ENCODE measurements around the gene MAP3K13.
A peak's percentile ranks its signal among the peaks of the same experiment; 100 is the strongest.

Gene MAP3K13

DNA sequence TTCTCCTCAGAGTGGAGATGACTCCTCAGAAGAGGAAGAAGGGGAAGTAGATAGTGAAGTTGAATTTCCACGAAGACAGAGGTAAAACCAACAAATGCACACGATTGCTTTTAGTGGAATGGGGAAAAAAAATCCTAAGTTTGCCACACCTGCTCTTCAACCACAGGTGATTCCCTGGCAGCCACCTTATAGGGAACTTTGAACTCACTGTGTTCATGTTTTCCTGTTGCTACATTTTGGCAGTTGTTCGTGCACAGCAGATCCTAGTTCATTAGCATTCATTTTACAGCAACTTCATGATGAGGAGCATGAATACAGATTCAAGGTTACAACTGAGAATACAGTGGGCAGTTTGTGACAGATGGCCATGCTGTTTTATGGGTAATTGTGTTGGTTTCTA is 114.4 kb downstream of the MAP3K13 start:
- intact Hi-C loops (cut with DNase I), result no loop called here
- DNase-seq, result no peak

DNA sequence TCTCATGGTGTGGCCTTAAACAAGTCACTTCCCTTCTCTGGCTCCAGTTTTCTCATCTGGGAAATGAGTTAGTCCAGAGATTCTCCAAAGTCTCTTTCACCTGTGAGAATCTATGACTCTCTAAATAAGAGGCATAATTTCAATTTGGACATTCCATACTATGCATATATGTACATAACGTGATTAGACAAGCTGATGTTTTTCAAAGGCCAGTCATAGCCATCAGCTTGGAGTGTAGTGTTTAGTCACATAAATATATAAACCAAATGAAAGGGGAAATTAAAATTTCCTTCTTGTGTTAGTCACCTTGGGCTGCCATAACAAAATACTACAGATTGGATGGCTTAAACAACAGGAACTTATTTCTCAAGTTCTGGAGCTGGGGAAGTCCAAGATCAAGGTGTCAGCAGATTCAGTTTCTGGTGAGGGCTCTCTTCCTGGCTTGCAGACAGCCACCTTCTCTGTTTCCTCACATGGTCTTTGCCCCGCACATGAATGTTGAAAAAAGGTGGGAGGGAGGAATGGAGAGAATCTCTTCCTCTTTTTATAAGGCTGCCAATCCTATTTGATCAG is 116.5 kb downstream of the MAP3K13 start:
- DNase-seq, result no peak
- intact Hi-C loops (cut with DNase I), result no loop called here

- no peak for DNase-seq
- intact Hi-C loops (cut with DNase I), result no loop called here
These were observed 121.4 kb downstream of the MAP3K13 start for GRCh38 chr3:185484296-185484695.

DNA sequence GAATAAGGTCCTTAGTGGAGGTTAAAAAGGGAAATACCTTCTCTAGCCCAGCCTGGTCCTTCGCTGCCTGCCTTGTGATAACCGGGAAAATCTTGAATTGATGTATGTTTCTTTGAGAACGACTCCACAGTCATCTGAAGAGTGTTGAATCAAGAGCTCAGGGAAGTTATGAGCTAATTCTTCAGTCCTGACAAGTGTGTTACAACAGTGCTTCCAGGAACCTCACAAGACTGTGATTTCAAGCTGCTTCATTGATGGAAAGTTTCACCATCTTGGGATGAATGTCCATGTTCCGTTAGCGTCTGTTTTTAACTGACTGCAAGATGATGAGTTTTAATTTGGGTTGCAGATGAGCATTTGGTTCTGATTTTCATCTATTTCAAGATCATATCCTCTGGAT is 123.5 kb downstream of the MAP3K13 start:
- intact Hi-C loops (cut with DNase I), result no loop called here

DNA sequence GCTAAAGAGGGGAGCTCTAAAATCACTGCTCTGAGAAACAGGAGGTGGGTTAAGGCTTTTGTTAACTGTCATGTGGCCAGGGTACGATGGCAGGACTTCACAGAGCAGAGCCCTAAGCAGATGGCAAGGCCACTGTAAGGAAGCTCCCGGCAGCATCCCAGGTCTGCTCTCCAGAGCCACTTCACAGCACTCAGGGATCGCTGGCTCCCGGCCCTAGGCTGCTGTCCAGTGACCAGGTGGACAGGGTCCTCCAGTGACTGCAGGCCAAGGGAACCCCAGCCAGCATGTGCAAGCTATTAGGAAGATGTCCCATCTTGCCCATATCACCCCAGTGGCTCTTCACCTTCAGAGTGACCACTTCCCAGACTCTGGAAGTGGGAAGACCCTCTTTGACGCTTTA is 125.5 kb downstream of the MAP3K13 start:
- no peak for DNase-seq
- intact Hi-C loops (cut with DNase I), result no loop called here

More for the DNA sequence above, 123.5 kb downstream of the MAP3K13 start:
- DNase-seq, result no peak

DNA sequence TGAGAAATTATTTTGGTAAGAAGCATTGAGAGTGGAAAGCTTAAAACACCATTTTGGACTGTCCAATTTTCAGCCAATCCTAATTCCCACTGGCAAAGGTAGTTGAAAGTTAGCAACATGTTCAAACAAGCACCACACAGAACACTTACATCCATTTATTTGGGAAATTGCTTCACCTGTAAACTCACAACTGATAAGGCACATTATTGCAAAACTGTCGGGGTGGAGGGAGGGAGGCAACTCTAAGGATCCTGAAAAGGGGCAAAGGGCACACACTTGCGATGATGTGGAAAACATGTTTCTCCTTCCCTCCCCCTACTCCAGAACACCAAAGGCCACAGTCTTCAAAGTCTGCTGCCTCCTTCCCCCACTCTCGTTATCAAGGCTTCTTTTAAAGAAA is 126.5 kb downstream of the MAP3K13 start:
- no peak for DNase-seq
- intact Hi-C loops (cut with DNase I), result no loop called here

DNA sequence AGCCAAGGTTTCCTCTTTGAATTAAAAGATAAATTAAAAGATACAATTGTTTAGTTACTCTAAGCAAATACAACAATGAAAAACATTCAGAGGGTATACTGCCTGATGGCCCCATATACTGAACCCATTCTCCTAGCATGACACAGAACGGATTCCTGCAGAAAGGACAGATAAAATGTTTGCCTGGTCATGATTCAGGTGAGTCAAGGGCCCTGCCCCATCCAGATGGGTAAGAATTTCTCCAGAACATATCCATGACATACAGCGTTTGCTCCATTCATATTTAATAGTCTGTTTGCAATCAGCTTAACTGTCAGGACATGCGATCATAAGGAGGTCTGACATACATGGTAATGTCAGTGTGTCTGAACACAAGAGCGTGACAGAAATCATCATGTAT is 127.3 kb downstream of the MAP3K13 start:
- no peak for DNase-seq
- intact Hi-C loops (cut with DNase I), result no loop called here

DNA sequence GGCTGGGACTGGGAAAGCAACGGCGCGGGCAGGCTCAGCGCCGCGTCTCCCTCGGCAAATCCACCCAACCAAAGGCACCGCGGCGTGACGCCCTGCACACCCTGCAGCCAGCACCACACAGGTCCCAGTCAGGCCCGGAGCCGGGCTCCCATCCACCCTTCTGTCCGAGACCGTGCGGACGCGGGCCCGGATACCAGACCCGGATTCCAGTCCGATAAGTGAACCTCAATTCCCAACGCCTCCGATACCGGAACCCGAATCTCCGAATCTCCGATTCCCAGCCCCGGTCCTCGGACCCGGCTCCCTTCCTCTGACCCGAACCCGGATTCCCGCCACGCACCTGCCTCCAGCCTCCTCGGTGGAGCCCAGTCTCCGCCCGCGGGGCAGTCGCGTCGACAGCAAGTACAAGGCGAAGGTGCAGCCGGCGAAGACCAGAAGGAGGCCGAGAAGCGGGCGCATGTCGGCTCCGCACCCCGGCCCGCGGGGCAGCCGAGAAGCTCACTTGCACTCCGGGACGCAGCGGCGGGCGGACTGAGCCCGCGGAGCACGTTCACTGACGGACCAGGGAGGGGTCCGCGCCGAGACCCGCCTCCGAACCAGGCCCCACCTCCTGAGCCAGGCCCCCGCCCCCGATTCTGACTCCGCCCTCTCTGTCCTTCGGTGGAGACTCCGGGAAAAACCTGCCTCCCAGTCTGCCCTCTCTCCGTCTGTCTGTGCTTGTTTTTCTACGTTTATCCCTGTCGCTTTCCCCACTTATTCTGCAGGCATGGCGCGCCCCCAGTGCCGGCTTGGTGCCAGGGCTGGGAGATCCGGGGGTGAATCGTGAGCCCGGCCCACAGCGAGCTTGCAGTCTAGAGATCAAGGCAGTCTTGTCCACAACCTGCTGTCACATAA is 135.8 kb downstream of the MAP3K13 start, which contains the start of gene TMEM41A:
TMEM41A (minus strand) TSS at position 533 of the 894 bp plus-strand sequence; CDS start at position 459, 74 bp downstream.
- DNase-seq, result peak; percentile 84 to 98 (median 94)
- intact Hi-C loops (cut with DNase I), result loop anchor here (1.0 kb wide), 1 partner anchor 88 kb away; the partner anchor contains the start of gene SENP2

DNA sequence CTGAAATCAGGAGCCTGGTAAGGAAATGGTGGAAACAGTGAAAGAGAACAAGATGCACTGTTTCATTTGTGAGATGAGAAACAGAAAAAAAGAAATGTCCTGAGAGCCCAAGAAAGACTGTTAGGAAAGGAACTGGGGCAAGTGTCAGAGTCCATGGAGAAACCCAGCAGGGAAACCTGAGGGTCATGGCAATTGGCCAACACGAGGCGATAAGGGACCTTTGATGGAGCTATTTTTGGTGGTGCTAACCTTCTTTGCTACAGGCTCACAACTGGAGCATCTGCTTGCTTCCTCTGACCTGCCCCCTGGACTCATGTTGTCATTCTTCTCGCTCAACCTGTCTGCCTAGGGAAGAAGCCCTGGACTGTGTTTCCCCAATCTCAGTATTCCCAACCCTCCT is 140.1 kb downstream of the MAP3K13 start:
- intact Hi-C loops (cut with DNase I), result no loop called here

DNA sequence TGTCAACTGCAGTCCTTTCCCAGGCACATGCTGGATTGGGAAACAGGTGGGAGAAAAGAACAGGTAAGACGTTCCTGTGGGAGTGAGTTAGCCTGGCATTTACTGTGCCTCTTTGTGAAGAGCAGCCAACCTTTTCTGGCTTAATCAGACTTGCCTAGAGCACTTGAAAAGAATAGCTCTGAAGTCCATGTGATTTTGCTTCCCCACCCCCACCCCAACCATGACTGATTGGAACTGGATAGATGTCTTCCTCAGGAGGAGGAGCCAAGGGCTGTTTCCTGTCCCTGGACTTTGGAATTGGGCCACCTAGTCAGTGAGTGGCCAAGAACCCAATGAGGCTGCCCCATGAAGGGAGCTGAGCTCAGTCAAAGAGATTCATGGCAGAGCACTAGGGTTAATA is 140.6 kb downstream of the MAP3K13 start:
- intact Hi-C loops (cut with DNase I), result no loop called here
- no peak for DNase-seq

More for the DNA sequence above, 140.1 kb downstream of the MAP3K13 start:
- no peak for DNase-seq

GRCh38 chr3:185504636-185505035 is 141.7 kb downstream of the MAP3K13 start:
- DNase-seq, result no peak
- intact Hi-C loops (cut with DNase I), result no loop called here

DNA sequence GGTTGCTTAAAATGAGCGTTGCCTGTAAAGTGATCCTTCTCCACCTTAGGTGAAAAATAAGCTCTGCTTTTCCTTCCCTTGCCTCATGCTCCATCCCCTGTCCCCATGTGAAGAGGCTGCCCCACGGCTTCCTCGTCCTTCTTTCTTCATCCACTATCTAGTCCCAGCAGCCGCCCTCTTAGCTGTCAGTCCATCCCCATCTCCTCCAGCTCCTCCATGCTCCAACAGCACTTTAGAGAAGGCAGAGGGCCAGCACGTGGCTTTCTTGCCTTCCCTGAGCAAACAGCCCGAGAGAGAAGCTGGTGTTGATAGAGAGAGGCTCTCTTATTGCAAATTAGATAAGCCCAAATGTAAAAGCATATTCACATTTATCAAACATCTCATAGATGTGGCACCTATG is 144.9 kb downstream of the MAP3K13 start:
- no peak for DNase-seq
- intact Hi-C loops (cut with DNase I), result no loop called here

DNA sequence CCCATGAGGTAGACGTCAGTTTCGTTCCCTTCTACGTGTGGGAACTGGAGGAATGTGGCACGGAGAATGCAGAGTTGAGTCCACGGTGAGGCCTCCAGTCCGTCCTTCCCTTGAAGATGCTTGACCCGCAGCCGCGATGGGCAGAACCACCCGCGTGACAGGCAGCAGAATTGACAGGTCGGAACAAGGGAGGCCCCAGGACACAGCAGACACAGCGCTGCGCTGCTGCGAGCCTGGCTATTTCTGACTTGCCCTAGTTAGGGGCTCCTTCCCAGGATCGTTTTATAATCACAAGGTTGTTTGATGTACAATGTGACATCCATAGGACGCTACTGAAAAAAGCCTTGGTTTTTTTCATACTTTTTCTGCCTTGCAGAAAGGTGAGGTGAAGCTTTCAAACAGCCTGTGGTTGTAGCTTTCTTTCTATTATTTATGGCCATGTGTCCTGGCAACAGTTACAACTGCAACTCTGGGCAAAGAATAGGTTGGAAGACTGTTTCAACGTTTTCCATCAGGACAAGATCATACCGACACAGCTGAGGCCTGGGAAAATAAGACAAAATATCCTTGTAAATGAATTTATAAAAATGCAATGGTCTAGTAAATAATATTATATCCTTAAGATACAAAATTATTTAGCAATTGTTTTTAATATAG is 145.5 kb downstream of the MAP3K13 start:
- intact Hi-C loops (cut with DNase I), result no loop called here
- no peak for DNase-seq

- intact Hi-C loops (cut with DNase I), result no loop called here
- no peak for DNase-seq
These were observed 148.8 kb downstream of the MAP3K13 start for GRCh38 chr3:185511711-185512110.

DNA sequence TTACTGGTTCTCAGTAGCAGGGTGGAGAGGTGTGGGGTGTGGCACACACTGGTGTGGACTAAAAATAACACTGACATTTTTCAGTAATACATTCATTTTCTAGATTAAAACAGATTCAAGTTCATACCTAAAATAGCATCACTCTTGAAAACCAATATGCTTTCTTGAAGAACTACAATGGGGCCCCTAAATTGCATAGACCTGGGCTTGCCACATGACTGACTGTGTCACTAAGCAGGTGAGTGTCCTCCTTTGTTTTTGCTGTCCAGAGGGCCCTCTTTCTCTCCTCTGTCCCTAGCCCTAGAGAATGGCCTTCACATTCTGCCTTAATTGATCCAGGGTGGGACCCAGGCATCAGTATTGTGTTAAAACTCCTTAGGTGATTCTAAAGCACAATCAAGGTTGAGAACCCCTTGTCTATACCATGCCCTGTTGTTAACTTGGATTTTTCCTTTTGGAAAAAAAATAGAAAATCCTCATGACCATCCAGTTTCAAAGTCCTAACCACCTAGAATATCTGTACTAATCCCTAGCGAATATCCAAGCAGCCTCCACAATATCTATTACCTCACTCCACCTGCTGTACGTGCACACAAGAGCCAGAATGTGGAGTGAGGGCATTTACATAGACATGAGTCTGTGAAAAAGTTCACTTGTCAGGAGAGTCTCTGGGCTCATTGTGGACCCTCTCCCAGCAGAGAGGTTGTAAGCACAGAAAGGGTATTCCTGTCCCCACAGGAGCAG is 154.6 kb downstream of the MAP3K13 start:
- intact Hi-C loops (cut with DNase I), result no loop called here

GRCh38 chr3:185519021-185519420 is 156.1 kb downstream of the MAP3K13 start:
- intact Hi-C loops (cut with DNase I), result no loop called here
- no peak for DNase-seq

More for the DNA sequence above, 154.6 kb downstream of the MAP3K13 start:
- no peak for DNase-seq

- DNase-seq, result no peak
- intact Hi-C loops (cut with DNase I), result no loop called here
These were observed 158.6 kb downstream of the MAP3K13 start for GRCh38 chr3:185521349-185522138.

DNA sequence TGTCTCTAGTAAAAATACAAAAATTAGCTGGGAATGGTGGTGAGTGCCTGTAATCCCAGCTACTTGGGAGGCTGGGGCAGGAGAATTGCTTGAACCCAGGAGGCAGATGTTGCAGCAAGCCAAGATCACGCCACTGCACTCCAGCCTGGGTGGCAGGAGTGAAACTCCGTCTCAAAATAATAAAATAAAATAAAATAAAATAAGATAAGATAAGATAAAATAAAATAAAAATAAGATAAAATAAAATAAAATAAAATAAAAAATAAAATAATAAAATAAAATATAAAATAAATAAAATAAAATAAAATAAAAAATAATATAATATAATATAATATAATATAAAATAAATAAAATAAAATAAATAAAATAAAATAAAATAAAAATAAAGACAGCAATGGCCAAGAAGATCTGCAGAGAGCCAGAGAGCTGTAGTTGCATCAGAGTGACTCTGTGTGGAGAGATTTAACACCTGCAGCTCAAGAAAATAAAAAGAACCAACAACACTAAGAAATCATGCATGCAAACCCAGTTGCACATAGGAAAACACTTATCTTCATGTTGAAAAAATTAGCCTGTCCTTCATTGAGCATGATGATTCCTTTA is 163.5 kb downstream of the MAP3K13 start:
- no peak for DNase-seq
- intact Hi-C loops (cut with DNase I), result no loop called here

Measured in head of caudate nucleus (tissue), 42 donors.